NCI-H187 (cell line): ENCODE results near the gene FNDC3A.
"Not testable (repeated sequence)": the region's sequence is repeated elsewhere in the genome, so short reads cannot be mapped to it uniquely, and the experiment has no call there.

Experiments
- DNase-seq, 2 experiments: peaks; one replicate each; lab custom pipeline; 2025; lab: John Stamatoyannopoulos, UW

The FNDC3A gene

DNA sequence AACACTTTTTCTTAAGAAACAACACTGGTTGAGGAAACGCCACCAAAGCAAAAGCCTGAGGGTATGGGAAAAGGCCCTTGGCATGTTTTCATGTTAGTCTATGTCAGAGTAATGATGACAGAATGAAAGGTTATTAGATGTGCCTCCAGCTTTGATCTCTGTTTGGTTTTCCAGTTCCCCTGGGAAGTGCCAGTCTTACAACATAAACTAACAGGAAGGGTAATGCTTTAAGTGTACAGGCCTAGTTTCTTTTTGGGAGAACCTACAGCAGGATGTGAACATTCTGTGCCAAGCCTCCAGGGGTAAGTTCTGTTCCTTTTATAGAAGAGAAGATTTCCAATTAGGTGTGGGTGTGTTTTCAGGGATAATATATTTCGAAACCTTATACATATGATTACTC, 121.7 kb downstream of the FNDC3A start:
- no peak for DNase-seq

DNA sequence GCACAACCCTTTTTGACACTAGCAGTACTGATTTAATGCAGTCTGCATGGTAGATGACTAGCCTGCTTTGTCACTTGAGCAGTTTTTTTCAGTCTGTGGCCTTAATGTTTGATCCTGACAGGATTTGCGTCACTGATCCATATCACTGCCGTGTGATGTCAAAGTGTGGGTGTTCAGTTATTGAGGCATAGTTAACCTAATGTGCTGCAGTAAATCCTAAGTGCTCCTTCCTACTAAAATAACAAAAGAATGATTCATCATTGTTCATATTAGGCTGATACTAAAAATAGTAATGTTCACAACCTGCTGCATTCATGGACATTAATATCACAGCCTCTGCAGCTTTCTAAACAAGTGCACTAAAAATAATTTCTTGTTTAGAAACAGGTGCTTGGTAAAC, 122.5 kb downstream of the FNDC3A start:
- no peak for DNase-seq

DNA sequence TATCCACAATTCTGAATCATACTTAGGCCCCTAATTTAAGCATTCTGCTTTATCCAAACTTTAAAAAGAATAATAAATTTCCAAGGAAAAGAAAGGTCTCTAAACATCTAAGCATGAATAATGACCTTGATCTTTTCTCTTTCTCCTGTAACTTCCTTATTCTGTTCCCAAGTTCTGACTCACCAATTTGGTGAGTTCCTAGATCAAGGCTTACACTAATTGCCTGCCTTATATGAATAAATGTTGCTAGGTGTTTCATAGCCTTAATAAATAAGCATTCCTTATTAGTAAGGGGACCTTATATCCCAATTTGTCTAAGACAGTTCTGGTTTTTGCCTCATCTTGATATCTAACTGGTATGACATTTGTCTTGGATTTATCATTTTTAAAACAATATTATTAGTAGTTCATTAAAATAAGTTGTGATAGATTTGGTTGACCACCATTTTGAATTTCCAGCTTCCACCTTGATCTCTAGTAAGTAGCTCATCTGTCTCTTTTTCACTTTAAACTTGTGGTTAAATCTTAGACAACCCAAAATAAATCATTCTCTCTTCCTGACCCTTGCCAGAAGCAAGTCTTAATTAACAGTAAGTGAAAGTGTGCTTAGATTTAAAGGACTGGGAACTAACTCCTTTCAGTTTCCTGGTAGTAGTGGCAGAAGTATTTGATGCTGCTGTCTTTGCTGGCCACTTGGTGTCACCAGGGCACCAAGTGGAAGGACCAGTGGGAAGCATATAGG, 123.2 kb downstream of the FNDC3A start:
- no peak for DNase-seq

GRCh38 chr13:49099513-49099877, 123.8 kb downstream of the FNDC3A start:
- DNase-seq, result no peak

DNA sequence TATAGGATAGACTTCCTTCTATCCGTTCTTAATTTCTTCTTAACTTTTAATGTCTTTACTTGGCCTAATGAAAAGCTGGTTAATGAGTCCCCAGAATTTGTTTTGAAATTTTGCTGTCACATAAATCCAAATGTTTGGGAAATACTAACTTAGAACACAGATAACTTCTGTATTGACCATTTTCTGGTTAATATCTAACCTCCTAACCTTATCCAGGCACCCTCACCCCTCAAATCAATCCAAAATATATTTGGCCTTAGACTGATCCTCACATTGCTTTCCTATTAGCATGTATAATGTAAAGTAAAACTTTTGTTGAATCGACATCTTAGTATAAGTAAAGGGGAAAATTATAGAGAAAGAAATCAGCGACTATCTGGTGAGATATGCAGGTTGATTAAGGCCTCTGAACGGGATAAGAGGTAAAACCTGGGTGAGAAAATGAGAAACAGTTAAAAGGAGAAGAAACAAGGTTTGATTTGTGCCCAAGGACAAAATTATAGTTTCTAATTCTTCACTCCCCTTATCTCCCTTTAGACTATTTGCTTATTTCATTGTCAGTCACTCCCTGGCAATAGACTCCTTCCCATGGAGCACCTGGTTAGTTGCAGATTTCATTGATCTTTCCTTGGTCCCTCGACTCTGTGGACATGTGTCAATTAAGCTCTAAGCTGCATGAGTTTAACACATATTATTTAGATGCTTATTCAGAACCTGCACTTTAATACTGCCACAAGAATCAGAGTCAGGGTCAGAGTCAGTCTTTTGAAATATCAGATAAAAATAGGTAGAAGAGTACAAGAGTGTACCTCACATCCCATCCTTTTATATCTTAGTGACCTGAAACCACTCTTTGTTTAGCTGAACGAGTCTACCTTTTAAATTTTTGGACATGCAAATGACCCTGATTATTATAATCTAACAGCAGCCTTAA, 125.2 kb downstream of the FNDC3A start:
- DNase-seq, result no peak

- DNase-seq, result no peak
These were observed 132.5 kb downstream of the FNDC3A start for GRCh38 chr13:49108196-49108595.

GRCh38 chr13:49110122-49110912, 134.6 kb downstream of the FNDC3A start:
- peak; percentile 37 to 52 for DNase-seq

DNA sequence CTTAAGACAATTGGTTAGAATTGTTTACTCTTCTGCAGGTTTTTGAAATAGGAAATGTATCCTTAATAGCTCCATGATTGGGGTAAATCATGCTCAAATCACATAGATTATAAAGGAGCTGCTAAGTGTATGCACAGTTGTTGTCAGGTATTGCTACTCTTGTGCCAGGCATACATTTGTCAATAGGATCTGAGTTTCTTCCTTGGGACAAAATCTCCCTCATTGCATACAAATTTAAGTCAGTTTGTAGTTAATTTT, 135.1 kb downstream of the FNDC3A start:
- DNase-seq, result no peak

DNA sequence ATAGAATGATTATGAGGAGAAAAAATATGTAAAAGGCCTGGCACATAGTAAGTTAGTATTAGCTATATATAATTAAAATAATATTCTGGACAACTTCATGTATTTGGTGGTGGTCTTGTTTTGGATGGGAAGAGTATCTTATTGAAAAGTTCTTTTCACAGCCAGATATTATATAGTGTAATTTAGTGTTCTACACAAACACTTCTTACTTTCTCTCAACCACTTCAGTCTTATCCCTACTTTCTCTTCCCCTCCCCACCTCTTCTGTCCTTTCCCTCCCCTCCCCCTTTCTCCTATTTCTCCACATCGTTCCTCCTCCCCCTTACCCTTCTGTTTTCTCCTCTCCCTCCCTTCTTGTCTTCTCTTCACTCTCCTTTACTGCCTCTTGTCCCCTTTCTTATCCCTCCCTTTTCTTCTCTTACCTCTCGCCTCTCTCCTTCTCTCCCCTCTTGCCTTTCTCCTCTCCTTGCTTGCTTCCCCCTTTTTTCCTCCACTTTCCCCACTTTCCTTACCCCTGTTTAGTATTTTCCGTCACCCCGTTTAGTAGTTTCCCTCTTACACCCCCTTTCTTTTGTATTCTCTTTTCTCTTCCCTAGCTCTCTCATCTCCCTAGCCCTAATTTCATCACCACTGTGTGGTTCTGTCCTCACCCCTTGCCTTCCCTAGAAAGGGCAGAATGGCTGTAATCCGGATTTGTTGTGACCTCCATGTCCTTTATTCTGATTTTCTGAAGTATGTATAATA, 137.2 kb downstream of the FNDC3A start:
- DNase-seq, result no peak

DNA sequence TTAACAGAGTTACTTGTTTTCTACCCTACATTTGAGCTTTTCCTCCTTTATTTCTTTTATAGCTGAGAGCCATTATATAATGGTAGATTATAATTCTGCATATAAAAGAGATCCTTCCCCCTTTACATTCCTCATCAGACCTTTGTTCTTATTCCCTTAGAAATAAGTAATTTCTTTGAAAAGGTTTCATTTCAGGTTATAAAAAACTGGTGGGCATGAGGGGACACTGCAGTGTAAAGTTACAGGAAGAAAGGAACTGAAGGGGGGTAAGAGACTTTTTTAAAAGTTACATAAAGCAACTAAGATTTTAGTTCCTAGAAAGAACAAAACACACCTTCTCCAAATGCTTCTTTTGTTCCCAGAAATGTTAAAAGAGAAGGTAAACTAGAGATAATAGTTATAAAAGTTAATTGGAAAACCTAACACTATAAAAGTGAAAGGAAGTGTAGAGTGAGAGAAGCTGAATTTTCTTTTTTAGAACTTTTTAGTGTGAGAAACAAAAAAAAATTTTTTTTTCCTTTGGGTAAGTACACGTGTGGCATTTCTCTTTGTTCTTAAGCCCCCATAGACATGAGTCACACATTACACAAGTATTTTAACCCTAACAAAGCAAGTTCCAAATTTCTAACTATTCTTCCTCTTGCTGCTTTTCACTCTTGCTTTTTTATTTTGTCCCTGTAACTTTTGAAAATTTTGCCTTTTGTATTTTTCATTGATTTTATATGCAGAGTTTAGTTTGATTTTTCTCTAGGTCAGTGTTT, 138.0 kb downstream of the FNDC3A start:
- DNase-seq, result no peak

DNA sequence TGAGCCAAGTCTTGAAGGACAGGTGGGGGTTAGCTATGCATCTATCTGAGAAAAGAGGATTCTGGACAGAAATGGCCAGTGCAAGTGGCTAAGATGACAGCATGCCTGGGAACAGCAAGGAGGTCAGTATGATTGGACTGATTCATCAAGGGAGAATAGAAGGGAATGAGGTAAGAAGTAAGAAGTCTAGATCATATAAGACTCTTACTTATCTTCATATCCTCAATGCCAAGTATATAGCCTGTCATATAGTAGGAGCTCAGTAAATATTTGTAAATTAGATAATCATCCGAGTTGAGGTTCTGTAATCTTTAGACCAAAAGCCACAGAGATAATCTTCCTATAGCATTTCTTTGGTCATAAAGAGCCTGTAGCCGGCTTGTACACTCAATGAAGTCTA, 141.2 kb downstream of the FNDC3A start:
- no peak for DNase-seq

DNA sequence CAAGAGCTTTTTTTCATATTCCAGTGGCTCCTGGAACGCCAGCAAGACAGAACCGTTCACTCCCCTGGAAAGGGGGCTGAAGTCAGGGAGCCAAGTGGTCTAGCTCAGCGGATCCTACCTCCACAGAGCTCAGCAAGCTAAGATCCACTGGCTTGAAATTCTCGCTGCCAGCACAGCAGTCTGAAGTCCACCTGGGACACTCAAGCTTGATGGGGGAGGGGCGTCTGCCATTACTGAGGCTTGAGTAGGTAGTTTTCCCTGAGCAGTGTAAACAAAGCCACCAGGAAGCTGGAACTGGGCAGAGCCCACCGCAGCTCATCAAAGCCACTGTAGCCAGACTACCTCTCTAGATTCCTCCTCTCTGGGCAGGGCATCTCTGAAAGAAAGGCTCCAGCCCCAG, 142.7 kb downstream of the FNDC3A start:
- DNase-seq, result not testable (repeated sequence)

DNA sequence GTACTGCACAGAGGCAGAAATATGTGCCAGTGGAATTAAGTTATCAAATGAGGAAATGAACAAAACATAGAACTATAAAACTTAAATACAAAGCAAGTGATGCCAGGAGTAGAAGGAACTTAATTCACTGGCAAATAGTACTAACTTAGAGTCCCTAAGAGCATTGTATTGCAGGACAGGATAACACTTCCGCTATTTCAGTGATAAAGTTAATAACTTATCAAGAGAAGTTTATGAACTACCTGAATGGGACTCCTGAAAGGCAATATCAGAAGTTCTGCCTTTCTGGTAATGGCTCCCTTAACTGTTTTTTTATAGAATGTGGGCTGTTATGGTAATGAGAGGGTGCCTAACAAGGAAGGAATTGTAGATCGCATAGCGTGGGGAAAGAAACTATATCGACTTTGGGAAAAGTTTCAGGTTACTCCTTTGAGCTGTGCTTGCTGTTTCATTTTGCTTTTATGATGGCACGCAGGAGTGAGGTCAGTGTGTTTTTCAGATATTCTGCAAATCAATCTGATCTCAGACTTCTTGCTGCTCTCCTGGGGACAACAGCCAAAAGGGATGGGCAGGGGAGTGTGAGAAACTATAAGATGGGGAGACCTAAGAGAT, 149.1 kb downstream of the FNDC3A start:
- DNase-seq, result no peak

DNA sequence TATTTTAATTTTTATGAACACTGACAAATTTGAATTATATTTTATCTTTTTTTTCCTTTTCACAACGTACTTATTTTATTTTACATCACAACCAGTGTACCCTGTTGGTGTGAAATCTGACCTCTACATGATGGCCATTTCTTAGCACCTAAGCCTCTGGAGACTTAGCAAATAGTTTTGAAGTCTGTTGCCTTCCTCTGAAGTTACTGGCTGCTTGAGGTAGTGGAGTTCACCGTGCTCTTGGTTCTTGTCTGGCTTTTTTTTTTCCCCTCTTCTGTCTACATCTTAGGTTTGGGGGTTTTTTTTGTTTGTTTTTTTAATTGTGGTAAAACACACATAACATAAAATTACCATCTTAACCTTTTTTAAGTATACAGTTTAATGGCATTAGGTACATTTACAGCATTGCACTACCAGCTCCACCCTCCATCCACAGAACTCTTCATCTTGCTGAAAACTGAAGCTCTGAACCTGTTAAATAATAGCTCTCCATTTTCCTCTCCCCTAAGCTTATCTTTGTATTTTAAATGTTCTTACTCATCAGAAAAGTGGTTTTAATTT, 150.3 kb downstream of the FNDC3A start:
- no peak for DNase-seq

GRCh38 chr13:49132479-49133002, 156.8 kb downstream of the FNDC3A start:
- no peak for DNase-seq

GRCh38 chr13:49134305-49134704, 158.6 kb downstream of the FNDC3A start:
- DNase-seq, result no peak

- DNase-seq, result not testable (repeated sequence)
These were observed 161.5 kb downstream of the FNDC3A start for GRCh38 chr13:49137138-49137643.

- DNase-seq, result no peak
These were observed 165.3 kb downstream of the FNDC3A start for GRCh38 chr13:49140910-49141611.

DNA sequence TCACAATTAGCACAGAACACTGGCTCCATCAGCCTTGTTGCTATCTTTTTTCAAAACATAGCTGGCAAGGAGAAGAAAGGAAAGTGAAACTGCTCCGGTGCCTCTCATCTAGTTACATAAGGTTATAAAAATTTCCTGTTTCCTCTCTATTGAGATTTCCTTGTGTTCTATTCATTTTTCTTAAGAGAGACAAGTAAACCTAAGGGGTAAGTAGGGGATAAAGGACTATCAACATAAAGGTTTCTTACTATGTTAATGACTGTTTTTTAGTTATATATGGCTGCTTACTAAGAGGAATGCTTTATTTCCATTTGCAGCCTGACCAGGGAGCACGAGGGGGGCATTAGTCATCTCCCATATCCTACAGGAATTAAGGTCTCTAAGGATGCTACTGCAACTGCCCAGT, 171.2 kb downstream of the FNDC3A start:
- DNase-seq, result no peak
